GM19372 (cell line): Measurements from ENCODE around the gene ZFP2.
"Not testable (repeated sequence)": the region's sequence is repeated elsewhere in the genome, so short reads cannot be mapped to it uniquely, and the experiment has no call there.

Source experiments
- ATAC-seq: cut with Tn5 transposase; IDR thresholded peaks from one replicate; pipeline ENCODE4 v1.9.1; 2021; ENCODE audit warnings: mild to moderate bottlenecking, low read depth, moderate library complexity; ENCODE audit not compliant: unreplicated experiment

ZFP2 gene

DNA sequence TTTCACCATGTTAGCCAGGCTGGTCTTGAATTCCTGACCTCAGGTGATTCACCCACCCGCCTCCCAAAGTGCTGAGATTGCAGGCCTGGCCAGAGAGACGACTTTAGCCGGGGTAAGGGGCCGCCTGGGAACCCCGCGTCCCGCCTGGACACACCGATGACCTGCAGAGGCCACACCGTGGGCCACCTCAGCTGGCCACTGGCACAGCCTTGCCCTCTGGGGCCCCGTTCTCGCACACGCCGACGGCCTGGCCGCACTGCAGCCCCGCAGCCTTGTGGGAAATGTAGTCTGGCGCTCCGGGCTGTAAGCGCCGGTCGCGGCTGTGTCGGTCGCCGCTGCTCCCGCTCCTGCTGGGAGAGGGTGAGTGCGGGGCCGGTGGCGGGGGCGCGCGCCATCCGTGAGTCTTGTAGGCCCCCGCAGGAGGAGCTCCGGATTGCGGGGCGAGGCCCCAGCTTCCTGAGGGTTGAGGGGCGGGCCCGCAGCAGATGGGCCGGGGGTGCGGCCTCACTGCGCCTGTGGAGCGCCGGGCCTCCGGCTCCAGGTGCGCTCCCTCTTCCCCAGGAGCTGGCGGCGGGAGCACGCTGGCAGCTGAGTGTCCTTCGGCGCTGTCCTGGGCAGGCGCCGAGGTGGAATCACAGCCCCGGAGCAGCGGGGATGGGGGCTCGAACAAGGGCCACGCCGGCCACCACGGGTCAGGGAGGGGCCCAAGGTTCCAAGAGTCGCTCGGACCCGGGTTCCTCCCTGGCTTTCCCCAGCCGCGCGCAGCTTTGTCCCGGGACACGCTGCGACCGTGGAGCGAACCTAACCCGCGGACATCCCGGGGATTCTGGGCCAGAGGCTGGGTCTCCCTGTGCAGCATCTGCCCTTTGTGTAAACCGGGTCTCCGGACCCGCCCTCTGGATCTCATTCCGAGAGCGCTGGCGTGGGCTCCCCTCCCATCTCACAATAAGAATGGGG, at the start of gene ZFP2:
TSS of gene ZFP2 (plus strand) at position 299 of the 957 bp plus-strand sequence. CDS start 35,401 bp downstream, outside the sequence.
- no peak for ATAC-seq

DNA sequence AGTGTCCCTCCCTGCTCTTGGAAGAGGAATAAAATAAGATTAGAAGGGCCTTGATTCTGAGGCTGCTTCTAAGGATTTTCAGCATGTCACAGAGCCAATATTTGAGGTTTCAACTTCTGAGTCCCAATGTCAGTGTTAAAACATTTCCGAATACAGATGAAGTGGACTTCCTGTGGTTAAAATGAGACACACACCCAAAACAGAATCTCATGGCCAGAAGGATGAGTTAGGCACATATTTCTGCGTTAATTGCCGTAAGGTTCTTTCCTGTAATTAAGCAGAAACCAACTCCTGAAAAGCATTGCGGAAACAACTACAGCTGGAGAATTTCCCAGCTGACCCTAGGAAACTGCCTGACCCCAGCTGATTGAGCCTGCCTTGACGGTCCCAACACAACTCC, 46.4 kb upstream of the ZFP2 start:
- no peak for ATAC-seq

DNA sequence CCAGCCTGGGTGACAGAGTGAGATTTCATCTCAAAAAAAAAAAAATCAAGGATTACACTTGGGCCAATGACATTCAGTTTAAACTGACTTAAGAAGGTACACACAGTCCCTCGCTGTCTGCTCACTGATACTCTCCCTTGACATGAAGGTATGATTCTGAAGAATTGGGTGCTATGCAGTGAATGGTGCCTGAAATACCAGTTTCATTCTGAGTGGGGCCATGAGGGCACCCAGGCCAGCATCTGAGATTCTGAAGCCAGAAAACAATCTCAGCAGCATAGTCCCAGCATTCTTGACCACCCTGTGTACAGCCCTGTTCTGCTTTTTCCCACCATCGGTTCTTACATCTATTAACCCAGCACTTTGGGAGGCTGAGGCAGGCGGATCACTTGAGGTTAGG, 43.8 kb upstream of the ZFP2 start:
- ATAC-seq, result no peak

DNA sequence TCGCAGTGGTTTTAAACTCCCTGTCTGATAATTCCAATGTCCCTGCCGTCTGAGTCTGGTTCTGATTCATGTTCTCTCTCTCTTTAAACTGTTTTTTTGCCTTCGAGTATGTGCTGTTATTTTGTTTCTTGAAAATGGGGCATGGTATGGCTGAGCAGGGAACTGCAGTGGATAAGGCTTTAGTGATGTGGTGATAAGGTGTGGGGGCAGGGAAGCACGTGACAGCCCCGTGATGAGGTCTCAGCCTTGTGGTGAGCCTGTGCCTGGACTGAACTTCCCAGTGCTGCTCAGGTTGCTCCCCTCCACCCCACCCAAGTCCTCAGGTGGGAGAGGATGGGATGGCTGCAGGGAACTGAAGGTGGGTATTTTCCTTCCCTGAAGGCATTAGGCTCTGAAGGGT, 41.4 kb upstream of the ZFP2 start:
- no peak for ATAC-seq

DNA sequence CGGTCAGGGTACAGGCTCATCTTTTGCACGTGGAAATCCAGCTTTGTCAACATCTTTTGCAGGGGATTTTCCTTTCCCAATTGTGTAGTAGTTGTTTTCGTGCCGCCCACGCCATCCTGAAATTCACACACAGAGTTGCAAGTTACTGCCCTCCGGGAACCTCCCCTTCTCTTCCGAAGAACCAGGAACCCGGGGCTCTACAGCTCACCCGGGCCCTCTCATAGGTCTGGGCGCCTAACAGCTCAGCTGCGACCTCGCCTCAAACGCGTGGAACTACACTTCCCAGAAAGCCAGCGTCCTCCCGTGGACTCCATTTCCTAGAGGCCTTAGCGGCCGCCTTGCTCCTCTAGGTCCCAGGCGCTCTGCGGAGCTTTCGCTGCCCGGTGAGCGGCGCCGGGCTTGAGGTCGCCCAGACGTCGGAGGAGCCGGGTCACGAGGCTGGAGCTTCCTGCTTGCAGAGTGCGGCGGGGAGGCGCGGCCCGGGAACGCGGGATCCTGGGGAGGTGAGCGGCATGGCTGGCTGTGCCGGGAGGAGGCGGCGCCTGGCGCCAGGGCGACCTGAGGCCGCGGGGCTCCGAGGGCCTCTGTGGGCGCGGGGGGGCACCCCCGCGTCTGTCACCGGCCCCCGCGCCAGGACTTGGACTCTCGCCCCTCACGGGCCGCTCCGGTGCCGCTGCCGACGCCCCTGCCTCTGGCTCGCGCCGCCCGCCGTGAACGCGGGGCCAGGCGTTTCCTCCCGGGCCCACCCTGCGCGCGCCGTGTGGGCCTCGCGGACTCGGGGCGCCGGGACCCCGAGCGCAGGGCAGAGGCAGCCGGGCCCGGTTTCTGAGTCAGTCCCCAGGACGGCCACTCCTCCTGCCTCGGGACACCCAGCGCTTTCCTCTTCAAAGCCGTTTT, 35.8 kb upstream of the ZFP2 start, which contains the start of gene ZNF354B:
TSS of gene ZNF354B (plus strand) at position 329 of the 897 bp plus-strand sequence. CDS start 1,095 bp downstream, outside the sequence.
- peak; percentile 96 for ATAC-seq

DNA sequence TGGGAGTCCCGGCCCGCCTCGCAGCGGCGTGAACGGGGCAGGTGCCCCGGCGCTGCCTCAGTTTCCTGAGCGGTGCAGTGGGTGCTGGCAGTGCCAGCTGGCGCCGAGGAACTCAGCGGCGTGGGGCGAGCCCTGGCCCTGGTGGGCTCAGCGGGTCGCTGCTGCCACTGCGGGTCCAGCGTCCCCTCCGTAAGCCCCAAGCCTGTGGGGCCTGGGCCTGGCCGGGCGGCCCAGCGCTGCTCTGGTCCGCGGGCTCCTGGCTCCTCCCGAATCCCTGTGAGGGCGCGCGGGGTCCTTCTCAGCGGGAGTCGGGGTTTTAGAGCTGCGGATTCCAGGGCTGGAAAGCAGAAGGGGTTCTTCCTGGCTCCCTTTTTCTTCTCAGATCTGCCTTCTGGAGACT, 35.1 kb upstream of the ZFP2 start:
- not testable (repeated sequence) for ATAC-seq

DNA sequence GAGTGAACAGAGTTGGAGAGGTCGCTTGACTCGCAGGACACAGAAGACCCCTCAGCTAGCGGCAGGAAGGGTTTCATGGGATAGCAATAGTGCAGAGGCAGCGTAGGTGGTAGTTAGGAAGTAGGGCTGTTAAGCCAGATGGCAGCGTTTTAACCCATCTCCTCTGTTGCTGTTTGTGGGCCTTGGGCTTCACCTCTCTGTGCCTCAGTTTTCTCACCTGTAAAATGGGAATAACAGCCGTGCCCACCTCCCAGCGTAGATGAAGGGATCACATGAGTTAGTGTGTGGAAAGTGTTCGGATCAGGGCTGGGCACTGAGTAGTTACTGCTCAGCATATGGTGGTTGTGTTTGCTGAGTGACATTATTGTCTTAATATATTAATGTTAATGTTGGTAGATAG, 34.1 kb upstream of the ZFP2 start:
- no peak for ATAC-seq

DNA sequence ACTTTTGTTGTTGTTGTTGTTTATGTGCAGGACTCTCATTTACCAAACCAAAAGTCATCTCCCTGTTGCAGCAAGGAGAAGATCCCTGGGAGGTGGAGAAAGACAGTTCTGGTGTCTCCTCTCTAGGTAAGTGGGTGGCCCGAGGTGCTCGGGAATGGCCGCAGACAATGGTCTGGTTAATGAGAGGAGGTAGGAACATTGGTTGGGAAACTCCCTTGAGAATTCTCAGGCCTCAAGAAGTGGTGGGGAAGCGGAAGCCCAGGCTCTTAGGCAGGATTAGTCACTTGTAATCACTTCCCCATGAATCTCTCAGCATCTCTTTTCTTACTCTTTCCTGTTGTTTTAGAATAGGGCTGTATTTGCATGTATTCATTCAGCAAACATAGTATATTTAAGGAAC, 28.8 kb upstream of the ZFP2 start:
- no peak for ATAC-seq

DNA sequence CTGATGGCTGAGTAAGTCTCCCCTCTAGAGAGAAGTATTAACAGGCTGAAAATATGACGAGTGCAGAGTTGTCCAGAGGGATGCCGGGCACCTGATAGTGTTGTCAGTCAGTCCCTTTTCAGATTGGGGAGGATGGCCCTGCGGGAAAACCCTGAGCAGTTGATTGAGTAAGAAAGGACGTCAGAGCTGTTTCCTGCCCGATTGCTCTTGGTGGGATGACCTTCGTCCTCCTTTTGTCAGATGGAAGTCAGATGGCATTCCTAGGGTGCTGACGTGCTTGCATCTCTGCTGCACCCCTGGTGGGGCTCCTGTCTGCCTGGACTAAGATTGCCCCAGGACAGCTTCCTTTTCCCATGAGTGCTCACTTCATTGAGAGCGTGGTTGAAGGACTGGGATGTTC, 26.1 kb upstream of the ZFP2 start:
- ATAC-seq, result no peak

DNA sequence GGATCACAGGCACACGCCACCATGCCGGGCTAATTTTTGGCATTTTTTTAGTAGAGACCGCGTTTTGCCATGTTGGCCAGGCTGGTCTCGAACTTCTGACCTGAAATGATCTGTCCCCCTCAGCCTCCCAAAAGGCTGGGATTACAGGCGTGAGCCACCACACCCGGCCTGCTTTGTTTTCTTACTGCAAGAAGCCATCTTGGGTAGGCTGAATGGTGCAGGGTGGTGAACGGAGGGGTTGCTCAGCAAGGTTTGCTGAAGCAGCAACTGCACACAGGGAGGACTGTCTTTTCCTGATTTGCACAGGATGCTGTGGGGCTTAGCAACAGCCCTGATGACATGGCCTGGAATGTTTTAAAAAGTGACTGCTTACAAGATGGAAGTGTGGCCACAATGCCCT, 25.3 kb upstream of the ZFP2 start:
- ATAC-seq, result no peak

DNA sequence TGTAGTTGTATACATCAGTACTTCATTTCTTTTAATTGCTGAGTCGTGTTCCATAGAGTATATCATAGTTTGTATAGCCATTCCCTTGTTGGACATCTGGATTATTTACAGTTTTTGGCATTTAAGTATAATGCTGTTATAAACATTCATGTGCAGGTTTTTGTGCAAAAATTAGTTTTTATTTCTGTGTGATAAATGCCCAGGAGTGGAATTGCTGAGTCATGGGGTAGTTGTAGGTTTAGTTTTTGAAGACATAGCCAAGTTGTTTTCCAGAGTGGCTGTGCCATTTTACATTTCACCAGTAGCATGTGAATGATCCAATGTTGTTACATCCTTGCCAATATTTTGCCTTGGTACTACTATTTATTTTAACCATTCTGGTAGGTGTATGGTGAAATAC, 23.4 kb upstream of the ZFP2 start:
- no peak for ATAC-seq

DNA sequence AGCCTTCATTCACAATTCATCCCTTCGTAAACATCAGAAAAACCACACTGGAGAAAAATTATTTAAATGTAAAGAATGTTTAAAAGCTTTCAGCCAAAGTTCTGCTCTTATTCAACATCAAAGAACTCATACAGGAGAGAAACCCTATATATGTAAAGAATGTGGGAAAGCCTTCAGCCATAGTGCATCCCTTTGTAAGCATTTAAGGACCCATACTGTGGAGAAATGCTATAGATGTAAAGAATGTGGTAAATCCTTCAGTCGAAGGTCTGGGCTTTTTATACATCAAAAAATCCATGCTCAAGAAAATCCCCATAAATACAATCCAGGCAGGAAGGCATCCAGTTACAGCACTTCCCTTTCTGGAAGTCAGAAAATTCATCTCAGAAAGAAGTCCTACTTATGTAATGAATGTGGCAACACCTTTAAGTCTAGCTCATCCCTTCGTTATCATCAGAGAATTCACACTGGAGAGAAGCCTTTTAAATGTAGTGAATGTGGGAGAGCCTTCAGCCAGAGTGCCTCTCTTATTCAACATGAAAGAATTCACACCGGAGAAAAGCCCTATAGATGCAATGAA, 12.5 kb upstream of the ZFP2 start:
- not testable (repeated sequence) for ATAC-seq

DNA sequence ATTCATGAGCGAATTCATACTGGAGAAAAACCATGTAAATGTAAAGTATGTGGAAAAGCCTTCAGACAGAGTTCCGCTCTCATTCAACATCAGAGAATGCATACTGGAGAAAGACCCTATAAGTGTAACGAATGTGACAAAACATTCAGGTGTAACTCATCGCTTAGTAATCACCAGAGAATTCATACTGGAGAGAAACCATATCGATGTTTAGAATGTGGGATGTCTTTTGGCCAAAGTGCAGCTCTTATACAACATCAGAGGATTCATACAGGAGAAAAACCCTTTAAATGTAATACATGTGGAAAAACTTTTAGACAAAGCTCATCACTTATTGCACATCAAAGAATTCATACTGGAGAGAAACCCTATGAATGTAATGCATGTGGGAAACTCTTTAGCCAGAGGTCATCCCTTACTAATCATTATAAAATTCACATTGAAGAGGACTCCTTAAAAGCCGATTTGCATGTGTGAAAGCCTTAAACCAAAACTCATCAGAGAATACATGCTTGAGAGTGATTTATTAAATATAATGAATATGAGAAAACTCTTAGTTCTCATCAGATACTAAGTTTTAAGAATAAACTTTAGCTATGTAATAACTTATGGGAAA, 11.8 kb upstream of the ZFP2 start:
- ATAC-seq, result no peak

DNA sequence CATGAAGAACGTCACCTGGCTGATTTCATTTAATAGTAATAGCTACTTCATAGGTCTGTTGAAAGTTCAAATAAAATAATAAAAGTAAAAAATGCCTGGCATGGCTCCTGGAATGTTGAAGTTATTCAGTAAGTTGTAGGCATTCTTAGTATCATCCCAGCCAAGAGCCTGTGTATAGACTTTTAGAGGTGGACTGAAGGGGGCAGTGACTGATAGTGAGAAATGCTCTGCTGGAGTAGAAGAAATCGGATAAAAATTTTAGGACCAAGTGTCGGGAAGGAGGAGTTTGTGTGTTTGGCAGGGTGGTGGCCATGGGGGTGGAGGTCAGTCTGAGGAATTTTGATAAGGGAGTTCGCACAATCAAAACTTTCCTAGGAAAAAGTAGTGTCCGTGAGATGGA, 3.6 kb downstream of the ZFP2 start:
- ATAC-seq, result no peak

DNA sequence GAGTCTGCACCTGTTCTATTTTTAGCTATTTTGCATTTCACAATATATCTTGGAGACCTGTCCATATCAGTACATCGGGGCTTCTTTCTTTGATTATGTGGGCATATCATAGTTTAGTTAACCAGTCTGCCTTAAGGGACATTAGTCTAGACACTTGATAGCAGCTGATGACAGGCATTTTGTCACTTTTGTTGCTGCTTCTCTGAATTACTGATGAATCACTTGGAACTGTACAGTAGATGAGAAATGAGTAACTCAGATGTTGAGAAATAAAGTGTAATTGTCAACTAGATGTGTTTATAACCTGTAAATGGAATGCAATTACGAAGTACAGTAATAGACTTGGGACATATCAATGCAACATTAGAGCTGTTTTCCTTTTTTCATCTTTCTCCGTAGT, 7.1 kb downstream of the ZFP2 start:
- no peak for ATAC-seq

DNA sequence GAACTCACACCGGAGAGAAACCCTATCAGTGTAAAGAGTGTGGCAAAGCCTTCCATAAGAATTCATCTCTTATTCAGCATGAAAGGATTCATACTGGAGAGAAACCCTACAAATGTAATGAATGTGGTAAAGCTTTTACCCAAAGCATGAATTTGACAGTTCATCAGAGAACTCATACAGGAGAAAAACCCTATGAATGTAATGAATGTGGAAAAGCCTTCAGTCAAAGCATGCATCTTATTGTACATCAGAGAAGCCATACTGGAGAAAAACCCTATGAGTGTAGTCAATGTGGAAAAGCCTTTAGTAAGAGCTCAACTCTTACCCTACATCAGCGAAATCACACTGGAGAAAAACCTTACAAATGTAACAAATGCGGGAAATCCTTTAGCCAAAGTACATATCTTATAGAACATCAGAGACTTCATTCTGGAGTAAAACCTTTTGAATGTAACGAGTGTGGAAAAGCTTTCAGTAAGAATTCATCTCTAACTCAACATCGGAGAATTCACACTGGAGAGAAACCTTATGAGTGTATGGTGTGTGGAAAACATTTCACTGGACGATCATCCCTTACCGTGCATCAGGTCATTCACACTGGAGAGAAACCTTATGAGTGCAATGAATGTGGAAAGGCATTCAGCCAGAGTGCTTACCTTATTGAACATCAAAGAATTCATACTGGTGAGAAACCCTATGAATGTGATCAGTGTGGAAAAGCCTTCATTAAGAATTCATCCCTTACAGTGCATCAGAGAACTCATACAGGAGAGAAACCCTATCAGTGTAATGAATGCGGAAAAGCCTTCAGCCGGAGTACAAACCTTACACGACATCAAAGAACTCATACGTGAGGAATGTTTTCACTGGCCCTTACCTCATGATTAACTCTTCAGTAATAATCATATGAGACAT, 36.4 kb downstream of the ZFP2 start:
- ATAC-seq, result no peak

DNA sequence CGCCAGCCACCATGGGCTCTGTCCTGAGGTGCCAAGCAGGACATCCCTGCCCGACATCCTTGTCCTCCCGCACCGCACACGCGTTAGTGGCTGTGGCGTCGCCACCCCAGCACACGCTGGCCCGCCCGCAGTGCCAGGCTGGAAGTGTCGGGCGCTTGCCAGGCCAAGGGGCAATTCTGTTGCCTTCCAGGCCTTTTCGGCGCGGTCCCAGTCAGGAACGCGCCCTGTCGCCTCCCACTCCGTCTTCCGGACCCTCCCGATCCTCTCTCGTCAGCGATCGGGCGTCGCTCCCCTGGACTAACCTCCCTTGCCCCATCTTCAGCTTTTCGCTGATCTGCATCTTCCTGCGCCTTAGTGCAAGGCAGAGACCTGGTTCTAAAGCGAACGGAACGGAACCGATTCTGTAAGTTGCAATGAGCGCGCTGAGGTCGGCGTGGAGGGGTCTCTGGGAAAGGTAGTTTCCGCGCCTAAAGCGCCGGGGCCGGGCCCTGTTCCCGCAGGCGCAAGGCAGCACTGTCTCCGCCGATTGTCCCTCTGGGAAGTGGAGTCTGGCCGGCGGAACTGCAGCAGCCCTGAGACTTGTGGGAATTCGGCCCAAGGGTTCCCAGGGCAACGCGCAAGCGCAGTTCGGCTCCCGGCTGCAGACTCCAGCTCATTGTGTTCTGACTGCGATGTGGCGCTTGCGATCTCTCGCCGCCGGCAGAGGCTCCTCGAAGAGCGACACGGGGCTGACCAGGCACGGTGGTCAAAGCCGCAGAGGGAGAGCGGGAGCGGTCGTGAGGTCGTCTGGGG, 45.1 kb downstream of the ZFP2 start, which contains the start of gene ZNF454:
TSS of gene ZNF454 (plus strand) at position 630 of the 792 bp plus-strand sequence. CDS start 1,594 bp downstream, outside the sequence.
- ATAC-seq, result no peak

DNA sequence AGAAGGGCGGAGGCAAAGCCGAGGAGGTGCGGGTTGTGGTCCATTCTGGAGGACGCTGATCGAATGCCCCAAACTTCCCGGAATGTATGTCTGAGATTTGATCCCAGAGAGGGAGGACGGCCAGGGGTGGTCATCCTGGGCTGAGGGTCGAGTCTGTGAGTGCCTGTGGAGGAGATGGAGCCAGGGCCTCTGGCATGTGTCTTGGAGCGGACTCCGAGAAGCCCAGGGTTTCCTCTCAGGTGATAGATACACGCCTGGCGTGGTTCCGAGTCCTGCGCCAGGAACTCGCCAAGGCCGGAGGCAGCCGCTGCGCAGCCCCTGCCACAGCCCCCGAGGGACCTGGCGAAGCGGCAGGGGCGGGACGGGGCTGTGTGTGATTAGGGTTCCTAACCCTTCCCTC, 45.6 kb downstream of the ZFP2 start:
- no peak for ATAC-seq
